Measurements from ENCODE around the gene ERCC1. TPM values are rescaled to one million over a fixed set of nuclear protein-coding genes. Genes with fewer than 3 reads are reported as not detected.

Gene ERCC1
- total RNA-seq, 1 donor, result 73.0 TPM

DNA sequence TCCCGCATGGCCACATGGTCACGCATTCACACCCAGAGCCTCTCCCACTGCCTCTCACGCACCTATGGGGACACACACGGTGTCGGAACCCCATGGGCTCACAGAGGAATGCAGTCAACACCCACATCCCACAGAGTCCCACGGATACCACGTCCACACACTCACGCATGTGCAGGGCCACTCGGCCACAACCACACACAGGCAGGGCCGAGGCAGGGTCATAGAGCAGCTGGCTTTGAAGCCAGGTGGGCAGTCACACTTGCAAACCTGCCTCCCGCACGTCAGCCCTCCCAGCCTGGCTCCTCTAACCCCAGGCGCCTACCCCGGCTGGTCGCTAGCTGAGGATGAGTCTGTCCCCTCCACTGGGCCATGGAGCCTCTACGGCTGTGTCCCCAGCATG, 61.4 kb downstream of the ERCC1 start:
- TF ChIP-seq, protein P1, sequence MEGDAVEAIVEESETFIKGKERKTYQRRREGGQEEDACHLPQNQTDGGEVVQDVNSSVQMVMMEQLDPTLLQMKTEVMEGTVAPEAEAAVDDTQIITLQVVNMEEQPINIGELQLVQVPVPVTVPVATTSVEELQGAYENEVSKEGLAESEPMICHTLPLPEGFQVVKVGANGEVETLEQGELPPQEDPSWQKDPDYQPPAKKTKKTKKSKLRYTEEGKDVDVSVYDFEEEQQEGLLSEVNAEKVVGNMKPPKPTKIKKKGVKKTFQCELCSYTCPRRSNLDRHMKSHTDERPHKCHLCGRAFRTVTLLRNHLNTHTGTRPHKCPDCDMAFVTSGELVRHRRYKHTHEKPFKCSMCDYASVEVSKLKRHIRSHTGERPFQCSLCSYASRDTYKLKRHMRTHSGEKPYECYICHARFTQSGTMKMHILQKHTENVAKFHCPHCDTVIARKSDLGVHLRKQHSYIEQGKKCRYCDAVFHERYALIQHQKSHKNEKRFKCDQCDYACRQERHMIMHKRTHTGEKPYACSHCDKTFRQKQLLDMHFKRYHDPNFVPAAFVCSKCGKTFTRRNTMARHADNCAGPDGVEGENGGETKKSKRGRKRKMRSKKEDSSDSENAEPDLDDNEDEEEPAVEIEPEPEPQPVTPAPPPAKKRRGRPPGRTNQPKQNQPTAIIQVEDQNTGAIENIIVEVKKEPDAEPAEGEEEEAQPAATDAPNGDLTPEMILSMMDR (IDR thresholded peaks at IDR 0.05; ENCODE audit: insufficient read depth, low read depth, low read length), result no peak
- no peak for DNase-seq (ENCODE audit: low read depth)
- H3K4me3 ChIP-seq (ENCODE audit: low read depth, low read length), result no peak overlapping the region

DNA sequence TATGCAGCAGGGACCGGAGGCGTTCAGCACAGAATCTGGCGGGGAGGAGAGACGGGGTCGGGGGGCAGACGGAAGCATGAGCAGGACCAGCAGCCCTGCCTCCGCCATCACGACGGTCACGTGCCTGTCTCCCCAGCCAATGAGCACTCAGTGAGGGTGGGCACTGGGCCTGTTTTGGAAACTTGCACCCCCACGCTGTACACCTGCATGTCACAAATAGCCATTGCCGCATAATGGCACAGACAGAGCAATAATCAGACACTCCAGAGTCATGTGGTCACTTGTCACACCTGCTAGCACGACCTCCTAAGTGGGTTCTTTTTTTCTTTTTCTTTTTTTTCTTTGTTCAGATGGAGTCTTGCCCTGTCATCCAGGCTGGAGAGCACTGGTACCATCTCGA, 62.1 kb downstream of the ERCC1 start:
- no peak for DNase-seq (ENCODE audit: low read depth)
- TF ChIP-seq, protein P1 (IDR thresholded peaks at IDR 0.05; ENCODE audit: insufficient read depth, low read depth, low read length), result no peak
- no peak overlapping the region for H3K4me3 ChIP-seq (ENCODE audit: low read depth, low read length)

DNA sequence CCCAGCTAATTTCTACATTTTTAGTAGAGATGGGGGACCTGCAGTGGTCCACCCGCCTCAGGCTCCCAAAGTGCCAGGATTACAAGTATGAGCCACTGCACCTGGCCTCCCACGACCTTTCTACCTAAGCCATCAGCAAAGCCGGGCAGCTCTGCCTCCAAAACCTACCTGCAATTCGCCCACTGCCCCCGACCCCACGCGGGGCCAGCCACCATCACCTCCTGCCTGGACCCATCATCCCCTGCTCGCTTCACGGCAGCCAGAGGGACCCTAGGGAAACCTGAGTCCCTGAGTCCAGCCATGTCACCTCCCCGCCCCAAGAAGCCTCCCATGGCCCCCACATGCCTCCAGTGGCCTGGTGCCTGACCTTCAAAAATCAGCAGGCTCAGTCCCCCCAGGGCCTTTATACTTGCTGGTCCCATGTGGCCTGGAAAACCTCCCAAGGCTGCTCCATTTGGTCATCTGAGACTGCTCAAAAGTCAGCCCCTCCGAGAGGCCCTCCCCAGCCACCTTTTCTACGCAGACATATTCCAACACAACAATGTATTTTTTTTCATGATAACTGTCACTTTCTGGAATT, 65.4 kb downstream of the ERCC1 start:
- TF ChIP-seq, protein P1 (IDR thresholded peaks at IDR 0.05; ENCODE audit: insufficient read depth, low read depth, low read length), result no peak
- DNase-seq (ENCODE audit: low read depth), result no peak
- H3K4me3 ChIP-seq (ENCODE audit: low read depth, low read length), result no peak overlapping the region

DNA sequence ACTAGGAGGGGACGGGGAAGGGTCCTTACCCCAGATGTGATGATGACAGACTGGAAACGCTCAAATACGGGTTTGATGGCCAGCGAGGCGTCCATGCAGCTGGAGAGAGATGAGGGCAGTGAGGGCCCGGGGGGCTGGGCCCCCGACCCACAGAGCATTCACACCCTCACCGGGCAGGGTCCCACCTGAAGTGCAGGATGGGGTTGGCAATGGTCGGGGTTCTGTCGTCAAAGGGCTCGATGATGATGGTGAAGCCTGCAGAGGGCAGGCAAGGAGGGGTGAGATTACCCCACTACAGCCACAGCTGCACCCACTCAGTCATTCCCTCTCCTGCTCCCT, 66.3 kb downstream of the ERCC1 start:
- TF ChIP-seq, protein P1 (IDR thresholded peaks at IDR 0.05; ENCODE audit: insufficient read depth, low read depth, low read length), result no peak
- H3K4me3 ChIP-seq (ENCODE audit: low read depth, low read length), result no peak overlapping the region
- DNase-seq (ENCODE audit: low read depth), result no peak

Small RNA genes within 50 kb of the gene (small RNA-seq; reads per million reads assigned to genes)
- not detected for gene MIR6088

Other genes starting within 250 kb of the ERCC1 start
- gene TRAPPC6A, start 245.7 kb downstream of the ERCC1 start, total RNA-seq, result 3.9 and 7.7 TPM in 2 replicates
- 4.3 and 5.8 TPM in 2 replicates for gene BLOC1S3, start 245.1 kb downstream of the ERCC1 start, total RNA-seq
- not detected in 2 replicates for gene EXOC3L2, start 178.5 kb downstream of the ERCC1 start, total RNA-seq
- gene MARK4, start 172.6 kb downstream of the ERCC1 start, total RNA-seq, result 14.2 and 16.8 TPM in 2 replicates
- gene CKM, start 101.0 kb downstream of the ERCC1 start, total RNA-seq, result 0.43 TPM in 1 of 2 replicates, not detected in the other
- gene KLC3, start 83.2 kb downstream of the ERCC1 start, total RNA-seq, result 0.32 TPM in 1 of 2 replicates, not detected in the other
- 53.5 and 73.0 TPM in 2 replicates for gene ERCC2, start 53.3 kb downstream of the ERCC1 start, total RNA-seq
- 5.6 and 8.4 TPM in 2 replicates for gene PPP1R13L, start 18.8 kb downstream of the ERCC1 start, total RNA-seq
- gene POLR1G, start 17.3 kb downstream of the ERCC1 start, total RNA-seq, result 8.1 and 13.4 TPM in 2 replicates
- 13.0 and 16.1 TPM in 2 replicates for gene FOSB, start 44.1 kb upstream of the ERCC1 start, total RNA-seq
- 6.9 and 11.9 TPM in 2 replicates for gene RTN2, start 73.1 kb upstream of the ERCC1 start, total RNA-seq
- gene PPM1N, start 74.5 kb upstream of the ERCC1 start, total RNA-seq, result 1.3 and 2.3 TPM in 2 replicates
- gene VASP, start 83.6 kb upstream of the ERCC1 start, total RNA-seq, result 158 and 185 TPM in 2 replicates
- gene OPA3, start 160.9 kb upstream of the ERCC1 start, total RNA-seq, result 8.2 and 8.4 TPM in 2 replicates
- gene GPR4, start 178.3 kb upstream of the ERCC1 start, total RNA-seq, result not detected in 2 replicates
- gene EML2, start 215.5 kb upstream of the ERCC1 start, total RNA-seq, result 17.7 and 31.5 TPM in 2 replicates
- 0.32 TPM in 1 of 2 replicates, not detected in the other for gene GIPR, start 244.3 kb upstream of the ERCC1 start, total RNA-seq

All from fibroblast of villous mesenchyme (primary cell).